ENCODE data around the gene PAFAH1B1.

GRCh38 chr17:2706911-2707510, 113.6 kb downstream of the PAFAH1B1 start:
- TF ChIP-seq, protein P1, sequence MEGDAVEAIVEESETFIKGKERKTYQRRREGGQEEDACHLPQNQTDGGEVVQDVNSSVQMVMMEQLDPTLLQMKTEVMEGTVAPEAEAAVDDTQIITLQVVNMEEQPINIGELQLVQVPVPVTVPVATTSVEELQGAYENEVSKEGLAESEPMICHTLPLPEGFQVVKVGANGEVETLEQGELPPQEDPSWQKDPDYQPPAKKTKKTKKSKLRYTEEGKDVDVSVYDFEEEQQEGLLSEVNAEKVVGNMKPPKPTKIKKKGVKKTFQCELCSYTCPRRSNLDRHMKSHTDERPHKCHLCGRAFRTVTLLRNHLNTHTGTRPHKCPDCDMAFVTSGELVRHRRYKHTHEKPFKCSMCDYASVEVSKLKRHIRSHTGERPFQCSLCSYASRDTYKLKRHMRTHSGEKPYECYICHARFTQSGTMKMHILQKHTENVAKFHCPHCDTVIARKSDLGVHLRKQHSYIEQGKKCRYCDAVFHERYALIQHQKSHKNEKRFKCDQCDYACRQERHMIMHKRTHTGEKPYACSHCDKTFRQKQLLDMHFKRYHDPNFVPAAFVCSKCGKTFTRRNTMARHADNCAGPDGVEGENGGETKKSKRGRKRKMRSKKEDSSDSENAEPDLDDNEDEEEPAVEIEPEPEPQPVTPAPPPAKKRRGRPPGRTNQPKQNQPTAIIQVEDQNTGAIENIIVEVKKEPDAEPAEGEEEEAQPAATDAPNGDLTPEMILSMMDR (IDR thresholded peaks at IDR 0.05), result no peak
- no peak for TF ChIP-seq EZH2 (IDR thresholded peaks at IDR 0.05; ENCODE audit: borderline replicate concordance, insufficient read depth, low read depth, low read length, poor library complexity, severe bottlenecking)

Measured in B cell (primary cell).